ENCODE measurements around the gene WWOX. TPM values are rescaled to one million over a fixed set of nuclear protein-coding genes. Genes with fewer than 3 reads are reported as not detected.

The WWOX gene
- total RNA-seq, 1 experiment from 2014 or later = 15.6 TPM

DNA sequence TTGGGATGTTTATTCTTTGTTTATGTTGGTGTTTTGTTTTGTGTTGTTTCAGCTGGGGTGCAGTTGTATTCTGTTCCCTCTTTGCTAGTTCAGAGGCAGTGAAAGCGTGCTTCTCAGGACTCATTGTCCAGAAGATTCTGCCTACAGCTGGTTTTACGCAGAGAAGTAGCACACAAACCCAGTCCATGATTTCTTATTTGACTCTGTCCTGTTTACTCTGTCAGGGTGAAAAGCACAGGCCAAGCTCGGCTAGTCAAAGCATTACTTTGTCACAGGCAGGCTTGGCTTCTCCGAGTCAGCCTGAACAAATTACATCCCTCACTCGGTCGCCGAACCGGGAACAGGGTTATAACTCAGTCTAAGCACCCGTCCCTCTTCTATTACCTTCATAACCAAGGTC lies 1066.1 kb downstream of the WWOX start:
- H4K8ac ChIP-seq (replicated peaks; ENCODE audit: insufficient read length, low read depth, low read length) = no peak overlapping the region
- no peak overlapping the region for H2AK5ac ChIP-seq (ENCODE audit: insufficient read length, low read length)
- Mint-ChIP-seq H3K9me3 (peaks cover 11 to 12% of the 10 kb centered on the region in 2 experiments), H3K27ac (no peak overlapping the region), H3K4me3 (no peak overlapping the region), H3K27me3 (ENCODE audit: low read depth) (no peaks in the 10 kb centered on the region), H3K36me3 (ENCODE audit: insufficient read depth in 1 of 3, low read depth in 3 of 3) (peaks cover 8 to 13% (median 12%) of the 10 kb centered on the region in 3 experiments), H3K4me1 (peaks cover 33 to 36% of the 10 kb centered on the region in 2 experiments)
- no peak overlapping the region for H3K14ac ChIP-seq (ENCODE audit: insufficient read depth, low read length)
- no peak overlapping the region for H2BK20ac ChIP-seq (ENCODE audit: low read depth, low read length, poor library complexity, severe bottlenecking)
- no peak for DNase-seq
- H2BK5ac ChIP-seq (ENCODE audit: insufficient read length, low read length) = no peak overlapping the region
- H3K4me1 ChIP-seq (ENCODE audit: insufficient read depth, low read length) = peaks cover 15% of the 10 kb centered on the region; the same call in 1 of the 2 replicates
- H3K27me3 ChIP-seq (ENCODE audit: insufficient read depth, low read length) = no peaks in the 10 kb centered on the region
- H4K5ac ChIP-seq (ENCODE audit: insufficient read length, low read depth, low read length) = no peak overlapping the region
- no peak overlapping the region for H3K27ac ChIP-seq (ENCODE audit: insufficient read length, low read depth, low read length)
- H4K20me1 ChIP-seq (ENCODE audit: control insufficient read depth, insufficient read depth, insufficient read length) = no peaks in the 10 kb centered on the region
- H3K9ac ChIP-seq (ENCODE audit: extremely low read depth, insufficient read length, low read length) = no peak overlapping the region
- H3K4ac ChIP-seq (ENCODE audit: low read depth, low read length) = no peak overlapping the region
- H4K91ac ChIP-seq (ENCODE audit: insufficient read length, low read depth, low read length) = no peak overlapping the region
- no peak overlapping the region for H2BK15ac ChIP-seq (ENCODE audit: low read depth, low read length)
- no peak overlapping the region for H3K23ac ChIP-seq (ENCODE audit: insufficient read length, low read depth, low read length)
- no peaks in the 10 kb centered on the region for H3K23me2 ChIP-seq (ENCODE audit: insufficient read length, low read depth, low read length, poor library complexity, severe bottlenecking)
- H3K79me1 ChIP-seq (ENCODE audit: insufficient read depth, low read depth, low read length, poor library complexity, severe bottlenecking) = no peaks in the 10 kb centered on the region
- WGBS (ENCODE audit: extremely low coverage, insufficient read length, low lambda C conversion rate) = no CpG with 5 or more reads among the region's 9 CpGs
- no peaks in the 10 kb centered on the region for H3K9me3 ChIP-seq (ENCODE audit: control insufficient read depth, low read depth, low read length)
- H3T11ph ChIP-seq (ENCODE audit: low read length) = no peak overlapping the region
- H2BK12ac ChIP-seq (ENCODE audit: insufficient read length, low read depth, low read length) = no peak overlapping the region
- no peak overlapping the region for H2AFZ ChIP-seq (ENCODE audit: low read length)
- no peak overlapping the region for H3K18ac ChIP-seq (ENCODE audit: insufficient read length, low read depth, low read length)
- TF ChIP-seq, protein P1, sequence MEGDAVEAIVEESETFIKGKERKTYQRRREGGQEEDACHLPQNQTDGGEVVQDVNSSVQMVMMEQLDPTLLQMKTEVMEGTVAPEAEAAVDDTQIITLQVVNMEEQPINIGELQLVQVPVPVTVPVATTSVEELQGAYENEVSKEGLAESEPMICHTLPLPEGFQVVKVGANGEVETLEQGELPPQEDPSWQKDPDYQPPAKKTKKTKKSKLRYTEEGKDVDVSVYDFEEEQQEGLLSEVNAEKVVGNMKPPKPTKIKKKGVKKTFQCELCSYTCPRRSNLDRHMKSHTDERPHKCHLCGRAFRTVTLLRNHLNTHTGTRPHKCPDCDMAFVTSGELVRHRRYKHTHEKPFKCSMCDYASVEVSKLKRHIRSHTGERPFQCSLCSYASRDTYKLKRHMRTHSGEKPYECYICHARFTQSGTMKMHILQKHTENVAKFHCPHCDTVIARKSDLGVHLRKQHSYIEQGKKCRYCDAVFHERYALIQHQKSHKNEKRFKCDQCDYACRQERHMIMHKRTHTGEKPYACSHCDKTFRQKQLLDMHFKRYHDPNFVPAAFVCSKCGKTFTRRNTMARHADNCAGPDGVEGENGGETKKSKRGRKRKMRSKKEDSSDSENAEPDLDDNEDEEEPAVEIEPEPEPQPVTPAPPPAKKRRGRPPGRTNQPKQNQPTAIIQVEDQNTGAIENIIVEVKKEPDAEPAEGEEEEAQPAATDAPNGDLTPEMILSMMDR (conservative IDR thresholded peaks at IDR 0.05) = no peak
- H2BK120ac ChIP-seq (ENCODE audit: low read depth, low read length, poor library complexity, severe bottlenecking) = no peak overlapping the region
- H3K56ac ChIP-seq (ENCODE audit: insufficient read length, low read depth, low read length) = no peak overlapping the region
- no peaks in the 10 kb centered on the region for H3K79me2 ChIP-seq (ENCODE audit: insufficient read depth, low read length)
- H3K4me2 ChIP-seq (ENCODE audit: insufficient read depth, insufficient read length, low read length) = no peak overlapping the region
